Activated T-cell treated with anti-CD3 and anti-CD28 coated beads, Interleukin-2, amount 50 U/mL, for 24 hours (primary cell): ENCODE results near the gene ZDHHC4.

Source experiments
- DNase-seq: peaks from one replicate; pipeline ENCODE4 v3.0.0-alpha.2; 2020
- H3K27ac Mint-ChIP-seq: 2 replicates; pipeline ENCODE4 v1.8.0; 2020; ENCODE audit warnings: mild to moderate bottlenecking, mixed read lengths
- H3K27me3 Mint-ChIP-seq: 2 replicates; pipeline ENCODE4 v1.8.0; 2020; ENCODE audit warnings: mixed read lengths
- H3K36me3 Mint-ChIP-seq: 2 replicates; pipeline ENCODE4 v1.8.0; 2020; ENCODE audit warnings: low read depth, mixed read lengths
- H3K4me1 Mint-ChIP-seq: 2 replicates; pipeline ENCODE4 v1.8.0; 2020; ENCODE audit warnings: low read depth, mixed read lengths
- H3K4me3 Mint-ChIP-seq: 2 replicates; pipeline ENCODE4 v1.8.0; 2020; ENCODE audit warnings: mild to moderate bottlenecking, moderate library complexity, mixed read lengths
- H3K9me3 Mint-ChIP-seq: 2 replicates; pipeline ENCODE4 v1.8.0; 2020; ENCODE audit warnings: mixed read lengths

Gene ZDHHC4

GRCh38 chr7:6551016-6551511 is 26.2 kb upstream of the ZDHHC4 start, which contains the start of gene GRID2IP:
GRID2IP (minus strand) TSS chr7:6551461; CDS start chr7:6551436, 25 bp downstream.
- no peaks in the 10 kb centered on the region for H3K27me3 Mint-ChIP-seq
- no peak for DNase-seq
- no peaks in the 10 kb centered on the region for H3K9me3 Mint-ChIP-seq
- no peak within 1 kb of the TSS for H3K4me3 Mint-ChIP-seq
- peaks cover 10% of the 10 kb centered on the region for H3K4me1 Mint-ChIP-seq
- H3K36me3 Mint-ChIP-seq = no peaks in the 10 kb centered on the region
- no peak within 1 kb of the TSS for H3K27ac Mint-ChIP-seq

- peaks cover 7% of the 10 kb centered on the region for H3K4me1 Mint-ChIP-seq
- H3K36me3 Mint-ChIP-seq = no peaks in the 10 kb centered on the region
- H3K27me3 Mint-ChIP-seq = no peaks in the 10 kb centered on the region
- no peak overlapping the region for H3K4me3 Mint-ChIP-seq
- DNase-seq = no peak
- H3K27ac Mint-ChIP-seq = no peak overlapping the region
- no peaks in the 10 kb centered on the region for H3K9me3 Mint-ChIP-seq
Measured at GRCh38 chr7:6553448-6554044, 23.7 kb upstream of the ZDHHC4 start.

GRCh38 chr7:6554848-6555247 is 22.4 kb upstream of the ZDHHC4 start:
- H3K4me3 Mint-ChIP-seq = no peak overlapping the region
- H3K36me3 Mint-ChIP-seq = no peaks in the 10 kb centered on the region
- H3K27ac Mint-ChIP-seq = peak overlapping the region; percentile 84
- peaks cover 7% of the 10 kb centered on the region for H3K4me1 Mint-ChIP-seq
- no peaks in the 10 kb centered on the region for H3K9me3 Mint-ChIP-seq
- H3K27me3 Mint-ChIP-seq = peaks cover 2% of the 10 kb centered on the region
- DNase-seq = no peak

GRCh38 chr7:6556196-6556595 is 21.1 kb upstream of the ZDHHC4 start:
- Mint-ChIP-seq H3K4me1 (peaks cover 7% of the 10 kb centered on the region), H3K27me3 (peaks cover 5% of the 10 kb centered on the region), H3K36me3 (no peaks in the 10 kb centered on the region), H3K9me3 (no peaks in the 10 kb centered on the region), H3K4me3 (no peak overlapping the region), H3K27ac (no peak overlapping the region)
- DNase-seq = no peak

DNA sequence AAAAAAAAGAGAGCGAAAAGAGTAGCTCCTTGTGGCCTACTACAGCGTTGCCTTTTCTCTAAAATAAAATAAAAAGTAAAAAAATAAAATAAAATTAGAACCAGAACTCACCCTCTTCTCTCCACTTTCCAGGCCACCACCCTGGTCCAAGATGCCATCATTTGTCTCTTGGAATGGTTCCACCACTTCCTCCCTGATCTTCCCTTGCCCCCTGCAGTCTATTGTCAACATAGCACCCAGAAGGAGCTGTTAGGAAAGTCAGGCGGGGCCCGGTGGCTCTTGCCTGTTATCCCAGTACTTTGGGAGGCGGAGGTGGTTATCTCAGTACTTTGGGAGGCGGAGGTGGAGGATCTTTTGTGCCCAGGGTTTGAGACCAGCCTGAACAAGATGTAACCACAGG is 18.4 kb upstream of the ZDHHC4 start:
- DNase-seq = no peak
- no peaks in the 10 kb centered on the region for H3K9me3 Mint-ChIP-seq
- no peaks in the 10 kb centered on the region for H3K36me3 Mint-ChIP-seq
- peaks cover 5% of the 10 kb centered on the region for H3K27me3 Mint-ChIP-seq
- peaks cover 7% of the 10 kb centered on the region for H3K4me1 Mint-ChIP-seq
- H3K4me3 Mint-ChIP-seq = no peak overlapping the region
- H3K27ac Mint-ChIP-seq = no peak overlapping the region

GRCh38 chr7:6559896-6560295 is 17.4 kb upstream of the ZDHHC4 start:
- Mint-ChIP-seq H3K27me3 (peaks cover 5% of the 10 kb centered on the region), H3K4me3 (no peak overlapping the region), H3K36me3 (no peaks in the 10 kb centered on the region), H3K9me3 (no peaks in the 10 kb centered on the region), H3K4me1 (peaks cover 2% of the 10 kb centered on the region), H3K27ac (no peak overlapping the region)
- no peak for DNase-seq

DNA sequence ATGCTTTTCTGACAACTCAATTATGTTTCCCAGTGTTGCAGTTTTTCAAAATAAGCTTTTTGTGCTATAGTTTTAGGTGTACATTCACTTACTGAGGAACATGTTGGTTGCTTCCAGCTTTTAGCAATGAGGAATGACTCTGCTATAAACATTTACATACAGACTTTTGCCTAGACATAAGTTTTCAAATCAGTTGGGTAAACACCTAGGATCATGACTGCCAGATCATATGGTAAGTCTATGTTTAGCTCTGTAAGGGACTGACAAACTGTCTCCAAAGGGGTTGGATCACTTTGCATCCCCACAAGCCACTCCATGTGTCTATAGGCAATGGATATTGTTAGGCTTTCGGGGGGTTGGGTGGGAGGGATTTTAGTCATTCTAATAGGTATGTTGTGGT is 15.1 kb upstream of the ZDHHC4 start:
- no peak overlapping the region for H3K4me3 Mint-ChIP-seq
- H3K9me3 Mint-ChIP-seq = no peaks in the 10 kb centered on the region
- DNase-seq = no peak
- H3K27me3 Mint-ChIP-seq = peaks cover 5% of the 10 kb centered on the region
- H3K36me3 Mint-ChIP-seq = no peaks in the 10 kb centered on the region
- no peak overlapping the region for H3K27ac Mint-ChIP-seq
- H3K4me1 Mint-ChIP-seq = no peaks in the 10 kb centered on the region

- H3K27me3 Mint-ChIP-seq = peaks cover 5% of the 10 kb centered on the region
- no peak for DNase-seq
- H3K27ac Mint-ChIP-seq = no peak overlapping the region
Measured at GRCh38 chr7:6563936-6564770, 13.1 kb upstream of the ZDHHC4 start.

GRCh38 chr7:6565655-6566054 is 11.6 kb upstream of the ZDHHC4 start:
- Mint-ChIP-seq H3K9me3 (no peaks in the 10 kb centered on the region), H3K36me3 (no peaks in the 10 kb centered on the region), H3K27me3 (no peaks in the 10 kb centered on the region), H3K27ac (no peak overlapping the region), H3K4me1 (no peaks in the 10 kb centered on the region), H3K4me3 (no peak overlapping the region)
- DNase-seq = no peak

More at GRCh38 chr7:6563936-6564770, 13.1 kb upstream of the ZDHHC4 start:
- no peaks in the 10 kb centered on the region for H3K4me1 Mint-ChIP-seq
- H3K36me3 Mint-ChIP-seq = no peaks in the 10 kb centered on the region
- no peaks in the 10 kb centered on the region for H3K9me3 Mint-ChIP-seq
- no peak overlapping the region for H3K4me3 Mint-ChIP-seq

DNA sequence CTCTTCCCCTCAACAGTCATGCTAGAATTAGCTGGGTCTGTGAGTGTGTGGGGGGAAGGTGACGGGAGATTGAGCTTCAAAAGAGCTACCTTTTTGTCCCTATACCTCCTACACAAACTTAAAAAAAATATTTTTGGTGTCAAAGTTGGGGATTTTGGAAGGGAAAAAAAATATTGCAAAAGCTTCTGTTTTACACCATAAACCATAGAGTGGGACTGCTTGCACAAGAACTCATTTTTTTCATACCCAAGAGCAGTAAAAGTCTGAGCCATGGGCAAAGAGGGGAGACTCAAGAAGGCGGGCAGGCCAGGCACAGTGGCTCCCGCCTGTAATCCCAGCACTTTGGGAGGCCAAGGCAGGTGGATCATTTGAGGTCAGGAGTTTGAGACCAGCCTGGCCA is 9.4 kb upstream of the ZDHHC4 start:
- H3K9me3 Mint-ChIP-seq = no peaks in the 10 kb centered on the region
- H3K36me3 Mint-ChIP-seq = no peaks in the 10 kb centered on the region
- no peak overlapping the region for H3K27ac Mint-ChIP-seq
- H3K4me1 Mint-ChIP-seq = no peaks in the 10 kb centered on the region
- DNase-seq = no peak
- no peak overlapping the region for H3K4me3 Mint-ChIP-seq
- H3K27me3 Mint-ChIP-seq = no peaks in the 10 kb centered on the region

DNA sequence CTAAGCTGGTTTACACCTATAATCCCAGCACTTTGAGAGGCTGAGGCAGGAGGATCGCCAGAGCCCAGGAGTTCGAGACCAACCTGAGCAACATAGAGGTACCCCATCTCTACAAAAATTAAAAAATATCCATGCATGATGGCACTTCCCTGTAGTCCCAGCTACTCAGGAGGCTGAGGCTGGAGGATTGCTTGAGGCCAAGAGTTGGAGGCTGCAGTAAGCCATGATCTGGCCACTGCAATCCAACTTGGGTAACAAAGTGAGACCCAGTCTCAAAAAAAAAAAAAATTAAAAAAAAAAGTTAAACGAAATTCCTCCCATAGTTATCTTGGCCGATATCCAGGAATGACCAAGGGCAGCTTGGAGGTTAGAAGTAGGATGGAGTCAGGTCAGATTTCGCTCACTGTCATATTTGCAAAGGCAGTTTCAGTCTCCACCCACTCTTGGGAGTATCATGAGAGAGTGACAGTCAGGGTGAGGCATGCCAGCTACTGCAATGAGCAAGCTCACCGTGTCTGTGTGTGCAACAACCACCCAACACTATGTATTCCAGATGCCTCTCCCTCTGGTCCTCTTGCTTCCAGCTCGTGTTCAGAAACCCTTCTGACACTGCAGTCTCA is 6.0 kb upstream of the ZDHHC4 start:
- Mint-ChIP-seq H3K27ac (no peak overlapping the region), H3K4me1 (peaks cover 6% of the 10 kb centered on the region), H3K4me3 (no peak overlapping the region), H3K36me3 (no peaks in the 10 kb centered on the region), H3K9me3 (no peaks in the 10 kb centered on the region), H3K27me3 (no peaks in the 10 kb centered on the region)
- DNase-seq = no peak

- Mint-ChIP-seq H3K27ac (no peak overlapping the region), H3K4me1 (peaks cover 23% of the 10 kb centered on the region), H3K4me3 (peak overlapping the region; percentile 83), H3K27me3 (no peaks in the 10 kb centered on the region), H3K9me3 (no peaks in the 10 kb centered on the region), H3K36me3 (peaks cover 15% of the 10 kb centered on the region)
- no peak for DNase-seq
Measured at GRCh38 chr7:6575281-6576023, 1.8 kb upstream of the ZDHHC4 start.

DNA sequence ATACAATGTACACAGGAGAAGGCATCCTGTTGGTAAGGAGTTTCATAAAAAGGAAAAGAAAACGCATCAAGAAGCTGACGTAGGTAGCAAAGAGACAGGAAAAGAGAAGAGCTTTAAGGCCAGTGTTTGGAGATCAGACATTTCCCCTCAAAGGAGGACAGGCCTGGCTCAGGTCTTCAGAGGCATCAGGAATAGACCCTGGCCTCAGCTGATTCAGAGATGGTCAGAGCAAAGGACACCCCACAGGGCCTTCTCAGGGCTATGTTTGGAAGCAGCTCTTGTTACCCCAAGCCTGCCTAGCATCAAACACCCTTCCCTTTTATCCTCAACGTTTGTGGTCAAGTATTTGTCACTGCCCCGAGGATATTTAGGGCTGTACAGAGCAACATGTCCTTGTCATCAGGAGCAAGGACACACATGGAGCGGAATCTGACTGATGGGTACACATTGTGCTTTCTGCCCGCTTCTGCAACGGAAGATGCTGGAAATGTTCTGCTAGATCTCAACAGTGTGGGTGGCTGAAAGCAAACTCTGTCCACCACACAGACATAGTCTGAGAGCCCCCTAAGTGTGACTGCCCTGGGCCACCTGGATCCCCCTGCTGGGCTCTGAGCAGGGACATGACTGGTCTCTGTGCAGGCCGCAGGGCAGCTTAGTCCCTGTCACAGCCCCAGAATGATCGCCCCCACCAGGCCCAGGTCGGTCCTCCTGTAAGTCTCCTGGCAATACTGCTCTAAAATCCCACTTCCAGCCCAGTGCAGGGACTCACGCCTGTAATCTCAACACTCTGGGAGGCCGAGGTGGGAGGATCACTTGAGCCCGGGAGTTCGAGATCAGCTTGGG is 1.0 kb upstream of the ZDHHC4 start:
- peak; percentile 45 for DNase-seq
- peak overlapping the region; percentile 83 for H3K4me3 Mint-ChIP-seq
- H3K27me3 Mint-ChIP-seq = no peaks in the 10 kb centered on the region
- H3K4me1 Mint-ChIP-seq = peaks cover 28% of the 10 kb centered on the region
- peaks cover 23% of the 10 kb centered on the region for H3K36me3 Mint-ChIP-seq
- peak overlapping the region; percentile 87 for H3K27ac Mint-ChIP-seq
- H3K9me3 Mint-ChIP-seq = no peaks in the 10 kb centered on the region
